LNCaP clone FGC (cell line): ENCODE results near the gene SRPK3.

Source experiments
- DNase-seq: peaks from one replicate; pipeline ENCODE4 v3.0.0-alpha.2; 2011; ENCODE audit warnings: low read depth
- H3K4me3 ChIP-seq: 2 replicates; pipeline ENCODE4 v1.5.1; 2011; ENCODE audit warnings: mild to moderate bottlenecking, low read depth, low read length, control low read depth
- TF ChIP-seq, protein P1 (sequence below): IDR thresholded peaks from 2 replicates; pipeline ENCODE4 v1.5.1; 2012; ENCODE audit warnings: mild to moderate bottlenecking; ENCODE audit not compliant: control insufficient read depth, insufficient read depth; ENCODE audit errors: extremely low read depth

Gene SRPK3

DNA sequence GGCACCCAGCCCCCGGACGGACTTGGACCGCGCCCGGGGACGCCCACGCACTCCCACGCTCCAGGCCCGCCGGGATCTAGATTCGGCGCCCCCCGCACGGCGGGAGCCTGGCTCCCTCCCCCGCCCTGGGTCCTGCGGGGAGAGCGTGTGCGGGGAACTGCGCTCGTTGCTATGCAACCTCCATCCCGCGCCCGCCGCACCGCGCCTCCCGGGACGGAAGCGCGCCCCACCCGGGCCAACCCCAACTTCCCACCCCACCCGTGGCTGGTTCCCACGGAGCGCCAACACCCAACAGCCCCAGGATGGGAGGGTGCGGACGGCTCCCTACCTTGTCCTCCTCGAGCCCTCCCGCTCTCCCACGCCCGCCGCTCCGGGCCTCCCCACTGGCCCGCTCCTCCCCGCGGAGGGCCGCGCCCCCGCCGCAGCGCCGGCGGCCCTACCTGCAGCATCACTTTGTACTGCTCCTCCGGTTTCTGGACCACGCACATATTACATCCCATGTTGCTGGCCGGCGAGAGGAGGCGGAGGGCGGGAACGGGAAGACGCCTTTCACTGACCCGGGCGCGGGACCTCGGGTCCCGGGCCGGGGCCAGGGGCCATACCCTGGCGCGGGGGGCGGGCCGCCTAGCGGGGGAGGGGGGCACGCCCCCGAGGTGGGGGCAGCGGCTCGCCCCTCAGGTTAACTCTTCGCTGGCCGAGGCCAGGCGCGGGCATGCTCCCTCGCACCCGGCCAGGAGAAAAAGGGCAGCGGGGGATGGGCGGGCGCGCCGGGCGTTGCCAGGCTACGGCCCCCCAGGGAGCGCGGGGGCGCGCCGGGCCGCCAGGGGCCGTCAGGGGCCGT lies 49.2 kb downstream of the SRPK3 start, which contains the start of gene PDZD4:
TSS of gene PDZD4 (minus strand) at position 746 of the 841 bp plus-strand sequence. CDS start at position 500, 246 bp downstream.
- TF ChIP-seq, protein P1, sequence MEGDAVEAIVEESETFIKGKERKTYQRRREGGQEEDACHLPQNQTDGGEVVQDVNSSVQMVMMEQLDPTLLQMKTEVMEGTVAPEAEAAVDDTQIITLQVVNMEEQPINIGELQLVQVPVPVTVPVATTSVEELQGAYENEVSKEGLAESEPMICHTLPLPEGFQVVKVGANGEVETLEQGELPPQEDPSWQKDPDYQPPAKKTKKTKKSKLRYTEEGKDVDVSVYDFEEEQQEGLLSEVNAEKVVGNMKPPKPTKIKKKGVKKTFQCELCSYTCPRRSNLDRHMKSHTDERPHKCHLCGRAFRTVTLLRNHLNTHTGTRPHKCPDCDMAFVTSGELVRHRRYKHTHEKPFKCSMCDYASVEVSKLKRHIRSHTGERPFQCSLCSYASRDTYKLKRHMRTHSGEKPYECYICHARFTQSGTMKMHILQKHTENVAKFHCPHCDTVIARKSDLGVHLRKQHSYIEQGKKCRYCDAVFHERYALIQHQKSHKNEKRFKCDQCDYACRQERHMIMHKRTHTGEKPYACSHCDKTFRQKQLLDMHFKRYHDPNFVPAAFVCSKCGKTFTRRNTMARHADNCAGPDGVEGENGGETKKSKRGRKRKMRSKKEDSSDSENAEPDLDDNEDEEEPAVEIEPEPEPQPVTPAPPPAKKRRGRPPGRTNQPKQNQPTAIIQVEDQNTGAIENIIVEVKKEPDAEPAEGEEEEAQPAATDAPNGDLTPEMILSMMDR: no peak
- no peak for DNase-seq
- H3K4me3 ChIP-seq: 0 out of 2 replicates have a peak within 1 kb of the TSS, but pooled peaks have one; percentile 26

- TF ChIP-seq, protein P1: no peak
- no peak overlapping the region for H3K4me3 ChIP-seq
- DNase-seq: no peak
These were observed 50.0 kb downstream of the SRPK3 start for GRCh38 chrX:153830640-153831428.

- H3K4me3 ChIP-seq: no peak overlapping the region
- DNase-seq: no peak
- TF ChIP-seq, protein P1: no peak
These were observed 50.7 kb downstream of the SRPK3 start for GRCh38 chrX:153831429-153832150.

DNA sequence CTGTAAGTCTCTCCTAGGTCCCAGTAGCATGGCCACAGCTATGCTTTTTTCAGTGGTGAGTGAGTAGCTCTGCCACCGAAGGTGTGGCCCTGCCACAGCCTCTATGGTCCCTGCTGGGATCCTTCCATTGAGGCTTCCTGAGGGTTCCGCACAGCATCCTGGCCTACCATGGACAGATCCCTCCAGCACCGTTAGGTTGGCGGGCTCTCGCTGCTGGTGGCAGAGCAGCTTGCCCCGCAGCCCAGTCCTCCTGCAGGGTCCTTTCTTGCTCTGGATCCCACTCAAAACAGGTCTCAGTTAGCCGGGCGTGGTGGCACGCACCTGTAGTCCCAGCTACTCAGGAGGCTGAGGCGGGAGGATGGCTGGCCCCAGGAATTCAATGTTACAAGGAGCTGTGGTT lies 51.9 kb downstream of the SRPK3 start:
- no peak for DNase-seq
- TF ChIP-seq, protein P1: no peak

More for the DNA sequence above, 51.9 kb downstream of the SRPK3 start:
- no peak overlapping the region for H3K4me3 ChIP-seq
